B cell (primary cell): Measurements from ENCODE around the gene CAMK2A.

Source experiments
- EZH2 ChIP-seq: IDR thresholded peaks from 2 replicates; pipeline ENCODE4 v1.6.1; 2012; ENCODE audit warnings: borderline replicate concordance, low read depth, mild to moderate bottlenecking, moderate library complexity, low read length; ENCODE audit not compliant: insufficient read depth, poor library complexity, severe bottlenecking
- TF ChIP-seq, protein P1 (sequence below): fragments of 200-600 bp; IDR thresholded peaks from one replicate; pipeline ENCODE4 v1.8.0; 2022; ENCODE audit warnings: antibody characterized with exemption, mild to moderate bottlenecking

DNA sequence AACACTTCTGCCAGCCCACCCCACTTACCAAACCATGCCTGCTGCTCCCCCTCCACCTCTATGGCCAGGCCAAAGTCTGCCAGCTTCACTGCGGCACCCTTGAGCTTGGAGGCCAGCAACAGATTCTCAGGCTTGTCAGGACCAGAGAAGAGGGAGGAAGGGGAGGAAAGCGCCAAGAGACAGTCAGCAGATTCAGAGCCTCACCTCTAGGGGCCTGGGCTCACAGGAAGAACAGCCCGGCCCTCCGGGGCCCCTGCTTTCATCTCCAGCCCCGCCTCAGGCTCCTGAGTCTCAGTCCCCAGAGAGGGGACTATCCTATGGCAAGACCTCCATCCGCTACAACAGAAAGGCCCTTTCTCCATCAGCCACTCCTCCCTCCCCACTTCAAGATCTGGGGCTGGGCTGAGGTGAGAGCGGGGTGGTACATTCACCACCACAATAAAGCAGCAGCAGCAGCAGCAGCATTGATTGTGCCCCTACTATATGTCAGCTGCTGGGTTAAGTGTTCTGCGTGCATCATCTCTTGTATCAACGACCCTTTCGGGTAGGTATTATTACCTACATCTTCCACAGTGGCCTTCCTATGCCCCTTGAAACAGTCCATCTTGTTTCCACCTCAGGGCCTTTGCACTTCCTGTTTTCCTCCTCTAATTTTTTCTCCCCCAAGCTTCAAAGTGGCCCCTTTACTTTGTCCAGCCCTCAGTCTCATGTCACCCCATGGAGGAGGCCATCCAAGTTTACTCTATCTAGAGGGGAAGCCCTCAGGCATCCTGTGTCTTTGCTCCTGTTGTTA, 36.0 kb downstream of the CAMK2A start:
- TF ChIP-seq EZH2: no peak
- TF ChIP-seq, protein P1, sequence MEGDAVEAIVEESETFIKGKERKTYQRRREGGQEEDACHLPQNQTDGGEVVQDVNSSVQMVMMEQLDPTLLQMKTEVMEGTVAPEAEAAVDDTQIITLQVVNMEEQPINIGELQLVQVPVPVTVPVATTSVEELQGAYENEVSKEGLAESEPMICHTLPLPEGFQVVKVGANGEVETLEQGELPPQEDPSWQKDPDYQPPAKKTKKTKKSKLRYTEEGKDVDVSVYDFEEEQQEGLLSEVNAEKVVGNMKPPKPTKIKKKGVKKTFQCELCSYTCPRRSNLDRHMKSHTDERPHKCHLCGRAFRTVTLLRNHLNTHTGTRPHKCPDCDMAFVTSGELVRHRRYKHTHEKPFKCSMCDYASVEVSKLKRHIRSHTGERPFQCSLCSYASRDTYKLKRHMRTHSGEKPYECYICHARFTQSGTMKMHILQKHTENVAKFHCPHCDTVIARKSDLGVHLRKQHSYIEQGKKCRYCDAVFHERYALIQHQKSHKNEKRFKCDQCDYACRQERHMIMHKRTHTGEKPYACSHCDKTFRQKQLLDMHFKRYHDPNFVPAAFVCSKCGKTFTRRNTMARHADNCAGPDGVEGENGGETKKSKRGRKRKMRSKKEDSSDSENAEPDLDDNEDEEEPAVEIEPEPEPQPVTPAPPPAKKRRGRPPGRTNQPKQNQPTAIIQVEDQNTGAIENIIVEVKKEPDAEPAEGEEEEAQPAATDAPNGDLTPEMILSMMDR: no peak
